ENCODE data around the gene NDST3. TPM values are rescaled to one million over a fixed set of nuclear protein-coding genes. Genes with fewer than 3 reads are reported as not detected.

The NDST3 gene
- total RNA-seq, 2 experiments from 2014 or later = not detected

DNA sequence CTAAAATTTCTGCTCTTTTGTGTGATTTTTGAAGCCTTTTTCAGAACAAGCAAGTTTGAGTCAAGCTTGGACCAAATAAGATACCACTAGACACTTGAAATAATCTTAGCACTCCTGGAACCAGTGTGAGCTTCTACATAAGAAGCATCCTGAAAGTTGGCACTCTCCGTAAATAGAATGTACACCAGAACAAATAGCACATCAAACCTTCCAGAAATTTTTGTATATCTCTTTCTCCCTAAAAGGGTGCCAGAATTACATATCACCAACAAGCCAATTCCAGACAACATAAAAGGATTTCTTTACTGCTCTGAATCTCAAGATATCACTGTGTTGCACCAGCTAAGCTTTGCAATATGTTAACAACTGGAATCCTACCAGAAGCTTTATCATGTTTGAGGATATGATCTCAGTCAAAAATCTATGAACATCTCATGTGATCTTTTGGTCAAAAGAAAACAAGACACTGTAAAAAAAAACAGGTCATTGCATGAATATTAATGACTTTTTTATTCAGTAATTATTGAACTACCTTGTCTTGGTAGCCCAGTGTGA, 201.4 kb downstream of the NDST3 start:
- ATAC-seq (no peak), DNase-seq (no peak)
- no peaks in the 10 kb centered on the region for H3K4me1 Mint-ChIP-seq (ENCODE audit: low read depth)
- intact Hi-C loops (cut with micrococcal nuclease) = no loop called here
- no peak overlapping the region for H3K4me3 Mint-ChIP-seq
- no peaks in the 10 kb centered on the region for H3K36me3 Mint-ChIP-seq (ENCODE audit: low read depth)
- H3K9me3 Mint-ChIP-seq = no peaks in the 10 kb centered on the region
- H3K27me3 Mint-ChIP-seq = no peaks in the 10 kb centered on the region
- POLR2A ChIA-PET = no interaction called here
- TF ChIP-seq, protein P1, sequence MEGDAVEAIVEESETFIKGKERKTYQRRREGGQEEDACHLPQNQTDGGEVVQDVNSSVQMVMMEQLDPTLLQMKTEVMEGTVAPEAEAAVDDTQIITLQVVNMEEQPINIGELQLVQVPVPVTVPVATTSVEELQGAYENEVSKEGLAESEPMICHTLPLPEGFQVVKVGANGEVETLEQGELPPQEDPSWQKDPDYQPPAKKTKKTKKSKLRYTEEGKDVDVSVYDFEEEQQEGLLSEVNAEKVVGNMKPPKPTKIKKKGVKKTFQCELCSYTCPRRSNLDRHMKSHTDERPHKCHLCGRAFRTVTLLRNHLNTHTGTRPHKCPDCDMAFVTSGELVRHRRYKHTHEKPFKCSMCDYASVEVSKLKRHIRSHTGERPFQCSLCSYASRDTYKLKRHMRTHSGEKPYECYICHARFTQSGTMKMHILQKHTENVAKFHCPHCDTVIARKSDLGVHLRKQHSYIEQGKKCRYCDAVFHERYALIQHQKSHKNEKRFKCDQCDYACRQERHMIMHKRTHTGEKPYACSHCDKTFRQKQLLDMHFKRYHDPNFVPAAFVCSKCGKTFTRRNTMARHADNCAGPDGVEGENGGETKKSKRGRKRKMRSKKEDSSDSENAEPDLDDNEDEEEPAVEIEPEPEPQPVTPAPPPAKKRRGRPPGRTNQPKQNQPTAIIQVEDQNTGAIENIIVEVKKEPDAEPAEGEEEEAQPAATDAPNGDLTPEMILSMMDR (IDR thresholded peaks at IDR 0.05) = no peak
- CTCF ChIA-PET = interaction anchor here (4.1 kb wide), 1 partner anchor 11 kb away, joined by 20 read pairs; no protein-coding TSS in a partner anchor
- no peak overlapping the region for H3K27ac Mint-ChIP-seq

DNA sequence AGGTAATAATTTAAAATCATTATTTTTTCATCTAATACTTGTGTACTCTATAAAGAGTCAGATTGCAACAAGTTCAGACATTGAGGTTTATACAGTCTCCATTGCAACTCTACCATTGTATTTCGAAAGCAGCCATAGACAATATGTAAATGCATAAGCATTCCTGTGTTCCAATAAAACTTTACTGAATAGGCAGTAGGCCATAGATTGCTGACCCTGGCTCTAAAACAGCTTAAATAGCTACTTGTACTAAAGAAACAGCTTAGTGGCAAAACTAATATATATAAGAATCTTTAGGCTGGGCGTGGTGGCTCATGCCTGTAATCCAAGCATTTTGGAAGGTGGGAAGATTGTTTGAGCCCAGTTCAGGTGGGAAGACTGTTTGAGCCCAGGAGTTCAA, 203.2 kb downstream of the NDST3 start:
- H3K9me3 Mint-ChIP-seq = no peaks in the 10 kb centered on the region
- no peaks in the 10 kb centered on the region for H3K4me1 Mint-ChIP-seq (ENCODE audit: low read depth)
- CTCF ChIA-PET = no interaction called here
- intact Hi-C loops (cut with micrococcal nuclease) = no loop called here
- POLR2A ChIA-PET = no interaction called here
- H3K27me3 Mint-ChIP-seq = no peaks in the 10 kb centered on the region
- no peaks in the 10 kb centered on the region for H3K36me3 Mint-ChIP-seq (ENCODE audit: low read depth)
- H3K27ac Mint-ChIP-seq = no peak overlapping the region
- TF ChIP-seq, protein P1 (IDR thresholded peaks at IDR 0.05) = no peak
- DNase-seq (no peak), ATAC-seq (no peak)
- H3K4me3 Mint-ChIP-seq = no peak overlapping the region

DNA sequence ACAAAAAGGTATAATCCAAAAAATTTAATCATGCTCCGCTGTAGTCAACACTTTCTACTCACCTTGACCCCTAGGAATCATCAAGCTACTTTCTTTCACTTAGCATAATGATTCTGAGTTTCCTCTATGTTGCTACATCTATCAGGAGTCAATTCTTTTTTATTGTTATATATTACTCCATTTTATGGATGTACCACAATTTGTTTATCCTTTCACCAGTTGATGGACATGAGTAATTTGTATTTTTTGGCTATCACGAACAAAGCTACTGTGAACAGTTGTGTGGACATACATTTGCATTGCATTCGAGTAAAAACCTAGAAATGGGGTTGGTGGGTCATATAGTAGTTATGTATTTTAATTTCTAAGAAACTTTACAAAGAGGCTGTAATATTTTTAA, 215.6 kb downstream of the NDST3 start:
- Mint-ChIP-seq H3K4me3 (no peak overlapping the region), H3K4me1 (ENCODE audit: low read depth) (peaks cover 1% of the 10 kb centered on the region), H3K36me3 (ENCODE audit: low read depth) (no peaks in the 10 kb centered on the region), H3K9me3 (no peaks in the 10 kb centered on the region), H3K27me3 (no peaks in the 10 kb centered on the region), H3K27ac (no peak overlapping the region)
- ATAC-seq (no peak), DNase-seq (no peak)
- ChIA-PET POLR2A (no interaction called here), CTCF (interaction anchor here (0.7 kb wide), 1 partner anchor 25 kb away, joined by 3 read pairs; no protein-coding TSS in a partner anchor)
- intact Hi-C loops (cut with micrococcal nuclease) = no loop called here
- TF ChIP-seq, protein P1 (IDR thresholded peaks at IDR 0.05) = no peak

DNA sequence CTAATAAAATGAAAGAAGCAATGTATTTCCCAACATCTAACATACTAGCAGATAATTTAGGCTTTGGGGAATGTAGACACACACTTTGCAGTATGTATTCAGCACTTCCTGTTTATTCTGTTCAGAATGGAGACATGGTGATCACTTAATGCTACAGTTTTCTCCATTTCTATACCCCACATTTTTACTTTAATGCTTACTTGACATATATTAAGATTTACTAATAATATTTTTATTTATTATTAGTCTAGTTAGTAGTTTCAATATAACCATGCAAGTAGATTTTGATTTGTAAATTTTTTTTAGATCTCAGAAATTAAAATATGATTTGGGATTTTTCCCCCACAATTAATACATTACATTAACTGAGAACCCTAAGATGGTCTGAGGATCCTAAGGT, 220.1 kb downstream of the NDST3 start:
- Mint-ChIP-seq H3K4me3 (no peak overlapping the region), H3K9me3 (no peaks in the 10 kb centered on the region), H3K4me1 (ENCODE audit: low read depth) (no peaks in the 10 kb centered on the region), H3K27me3 (no peaks in the 10 kb centered on the region), H3K36me3 (ENCODE audit: low read depth) (no peaks in the 10 kb centered on the region), H3K27ac (no peak overlapping the region)
- ChIA-PET POLR2A (no interaction called here), CTCF (no interaction called here)
- intact Hi-C loops (cut with micrococcal nuclease) = no loop called here
- TF ChIP-seq, protein P1 (IDR thresholded peaks at IDR 0.05) = no peak
- ATAC-seq (no peak), DNase-seq (no peak)

DNA sequence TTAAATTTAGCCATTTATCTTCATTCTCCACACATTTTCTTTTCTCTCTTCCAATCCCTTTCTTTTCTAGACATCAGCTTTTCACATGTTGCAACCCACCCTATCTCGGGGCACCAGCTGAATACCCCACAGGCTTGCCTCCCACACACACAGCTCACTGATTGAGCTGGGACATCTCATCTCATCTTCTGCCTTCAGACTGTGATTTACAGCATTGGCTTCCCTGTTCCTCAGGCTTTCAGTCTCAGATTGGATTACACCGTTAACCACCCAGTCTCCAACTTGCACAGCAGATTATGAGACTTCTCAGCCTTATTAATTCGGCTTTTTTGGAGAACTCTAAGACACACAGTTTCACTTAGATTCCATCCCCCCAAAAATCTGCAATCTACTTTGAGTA, 224.8 kb downstream of the NDST3 start:
- Mint-ChIP-seq H3K27me3 (peaks cover 1% of the 10 kb centered on the region), H3K4me3 (no peak overlapping the region), H3K9me3 (no peaks in the 10 kb centered on the region), H3K36me3 (ENCODE audit: low read depth) (no peaks in the 10 kb centered on the region), H3K4me1 (ENCODE audit: low read depth) (no peaks in the 10 kb centered on the region), H3K27ac (no peak overlapping the region)
- intact Hi-C loops (cut with micrococcal nuclease) = no loop called here
- ChIA-PET CTCF (interaction anchor here (1.3 kb wide), 1 partner anchor 65 kb away, joined by 3 read pairs; no protein-coding TSS in a partner anchor), POLR2A (no interaction called here)
- DNase-seq = no peak
- no peak for ATAC-seq
- TF ChIP-seq, protein P1 (IDR thresholded peaks at IDR 0.05) = no peak

All from activated CD8-positive, alpha-beta T cell treated with anti-CD3 and anti-CD28 coated beads for 36 hours (primary cell).